HG02840 (cell line): ENCODE measurements around the gene EVA1C.
"Not testable (repeated sequence)": the region's sequence is repeated elsewhere in the genome, so short reads cannot be mapped to it uniquely, and the experiment has no call there.

Source experiments
- ATAC-seq: cut with Tn5 transposase; IDR thresholded peaks from one replicate; pipeline ENCODE4 v1.9.1; 2021; ENCODE audit warnings: mild to moderate bottlenecking, moderate library complexity, moderate number of reproducible peaks; ENCODE audit not compliant: unreplicated experiment, low FRiP score

EVA1C gene

DNA sequence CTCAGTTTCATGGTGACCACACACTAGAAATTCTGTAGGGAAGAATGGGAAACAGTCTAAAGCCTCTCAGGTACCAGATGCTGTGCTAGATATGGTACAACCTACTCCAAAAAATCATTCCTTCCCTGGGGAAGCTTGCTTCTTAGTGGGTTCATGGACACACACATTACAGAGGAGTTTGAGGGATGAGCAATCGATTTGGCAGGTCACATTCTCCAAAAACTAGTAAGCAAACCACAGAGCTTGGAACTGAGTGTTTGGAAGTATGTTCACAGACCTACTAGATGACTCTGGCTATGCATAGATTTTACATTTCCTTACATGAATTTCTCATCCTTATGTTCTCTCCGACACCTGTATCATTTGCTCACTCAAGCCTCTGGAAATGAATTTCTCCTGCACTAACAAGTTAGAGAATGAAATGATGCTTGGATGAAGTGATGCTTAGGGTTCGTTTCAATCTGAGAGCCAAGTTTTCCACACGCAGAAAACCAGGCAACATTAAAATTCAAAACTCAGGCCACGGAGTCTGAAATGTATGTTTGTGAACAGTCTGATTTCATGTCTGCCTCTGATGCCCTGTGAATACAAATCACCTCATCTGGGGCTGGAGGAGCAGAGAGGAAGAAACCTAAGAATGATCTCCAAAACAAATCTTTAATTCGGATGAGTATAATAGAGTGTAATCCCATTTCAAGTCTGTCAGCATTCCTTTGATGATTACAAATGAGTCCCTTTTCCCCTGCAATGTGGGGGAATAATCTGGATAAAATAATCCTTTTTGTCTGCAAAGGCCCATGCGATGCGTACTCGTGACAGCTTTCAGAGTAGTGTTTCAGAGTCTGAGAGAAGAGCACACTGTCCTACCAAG, 11.0 kb downstream of the EVA1C start:
- ATAC-seq, result no peak

DNA sequence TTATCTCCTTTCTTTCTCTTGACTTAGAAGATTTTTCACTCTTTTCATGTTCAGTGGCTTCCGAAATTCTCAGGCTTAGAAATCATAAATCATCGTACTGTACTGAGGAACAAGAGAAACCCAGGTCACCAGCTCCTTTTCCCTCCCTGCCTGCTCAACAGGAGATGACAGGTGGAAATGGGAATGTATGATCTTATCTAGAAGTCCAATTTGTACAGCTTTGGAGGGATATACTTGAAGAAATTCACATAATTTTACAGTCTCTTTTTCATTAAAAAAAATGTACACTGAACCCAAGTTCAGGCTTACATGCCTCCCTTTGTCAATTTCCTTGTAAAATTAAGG, 11.7 kb downstream of the EVA1C start:
- no peak for ATAC-seq

DNA sequence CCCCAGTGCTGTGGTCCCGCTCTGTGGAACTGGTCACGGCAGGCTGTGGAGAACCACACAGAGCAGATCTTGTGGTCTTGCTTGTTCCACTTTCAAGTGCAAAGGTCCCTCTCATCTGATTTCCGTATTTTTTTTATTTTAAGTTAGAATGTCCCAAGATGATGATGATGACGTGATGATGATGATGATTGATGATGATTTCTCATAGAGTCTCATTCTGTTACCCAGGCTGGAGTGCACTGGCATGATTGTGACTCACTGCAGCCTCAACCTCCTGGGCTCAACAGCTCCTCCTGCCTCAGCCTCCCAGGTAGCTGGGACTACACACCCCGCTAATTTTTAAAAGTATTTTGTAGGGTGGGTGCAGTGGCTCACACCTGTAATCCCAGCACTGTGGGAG, 12.2 kb downstream of the EVA1C start:
- no peak for ATAC-seq

DNA sequence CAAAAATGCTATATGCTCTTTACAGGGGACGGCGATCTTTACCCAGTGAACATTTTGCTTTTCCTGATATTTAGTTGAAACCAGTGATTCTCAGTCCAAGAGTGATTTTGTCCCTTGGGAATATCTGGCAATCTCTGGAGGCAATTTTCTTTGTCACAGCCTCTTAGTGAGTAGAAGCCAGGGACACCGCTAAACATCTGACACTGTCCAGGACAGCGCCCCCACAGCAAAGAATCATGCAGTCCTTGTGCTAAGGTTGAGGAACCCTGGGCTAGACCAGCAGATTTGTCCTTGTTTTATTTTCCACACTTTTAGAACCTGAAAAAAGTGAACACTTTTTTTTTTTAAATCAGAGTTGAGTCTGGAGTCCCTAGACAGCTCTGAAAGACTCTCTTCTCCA, 13.1 kb downstream of the EVA1C start:
- ATAC-seq, result no peak

DNA sequence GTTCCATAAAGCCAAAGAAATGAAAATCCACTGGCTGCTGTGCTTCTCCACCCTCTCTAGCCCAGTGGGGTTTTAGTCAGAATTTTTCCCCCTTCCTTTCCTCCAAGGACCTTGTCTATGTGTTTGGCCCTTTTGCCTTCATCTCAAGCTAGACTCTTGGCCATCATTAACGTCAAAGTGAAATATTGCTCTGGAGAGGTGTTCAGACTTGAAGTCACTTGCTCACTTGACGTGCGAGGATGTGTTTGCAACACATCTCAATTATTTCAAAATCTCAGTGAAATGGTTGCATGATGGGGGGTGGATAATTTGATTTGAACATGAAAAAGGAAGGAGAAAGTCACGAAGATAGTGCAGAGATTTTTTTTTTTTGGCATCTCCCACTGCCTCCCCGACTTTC, 13.6 kb downstream of the EVA1C start:
- ATAC-seq, result no peak

DNA sequence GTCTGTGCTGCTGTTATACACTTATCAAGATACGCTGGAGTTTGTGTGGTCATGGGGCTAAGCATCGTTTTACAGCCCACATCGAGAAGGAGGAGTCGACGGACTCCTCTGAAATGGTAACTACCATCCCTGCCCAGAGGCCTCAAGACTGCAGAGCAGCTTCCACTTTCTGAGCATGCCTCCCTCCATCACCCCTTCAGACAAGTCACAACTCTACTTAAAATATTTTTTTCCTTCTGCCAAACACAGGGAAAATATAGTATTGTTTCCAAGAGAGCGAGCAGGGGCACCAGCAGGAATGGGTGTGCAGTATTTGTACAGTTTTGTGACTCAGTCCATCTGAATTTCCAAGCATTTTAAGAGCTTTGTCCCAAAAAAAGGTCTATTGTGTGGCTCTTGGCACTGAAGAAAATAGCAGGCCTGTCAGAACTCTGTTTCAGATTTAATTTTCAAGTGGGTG, 14.1 kb downstream of the EVA1C start:
- ATAC-seq, result no peak

DNA sequence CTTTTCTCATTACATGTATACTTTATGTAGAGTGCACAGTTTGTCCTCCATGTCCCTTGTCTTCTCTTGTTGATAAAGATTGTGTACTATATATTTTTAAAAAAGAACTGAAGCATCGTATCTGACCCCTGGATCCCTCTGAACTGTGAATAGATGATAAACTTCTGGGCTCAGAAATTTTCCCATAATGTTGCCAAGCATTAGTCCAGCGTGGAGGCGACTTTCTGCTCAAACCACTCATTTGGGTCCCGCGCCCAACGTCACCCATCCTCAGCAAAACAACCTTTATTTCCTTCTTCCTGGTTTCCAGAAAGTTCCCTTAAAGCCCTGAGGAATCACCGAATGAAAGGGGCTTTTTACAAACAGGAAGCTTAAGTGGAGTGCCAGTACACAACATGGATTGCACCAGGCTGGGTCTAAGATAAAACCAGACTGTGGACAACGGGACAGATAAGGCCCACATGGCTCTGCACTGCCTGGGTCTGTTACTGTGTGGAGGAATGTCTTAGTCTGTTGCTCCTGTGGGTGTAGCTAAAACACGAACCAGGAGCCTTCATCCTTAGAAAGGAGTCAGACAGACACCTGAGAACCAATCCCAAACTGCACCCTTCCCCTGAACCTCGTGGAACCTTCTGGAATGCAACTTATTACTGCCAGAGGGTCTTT, 15.6 kb downstream of the EVA1C start:
- ATAC-seq, result no peak

DNA sequence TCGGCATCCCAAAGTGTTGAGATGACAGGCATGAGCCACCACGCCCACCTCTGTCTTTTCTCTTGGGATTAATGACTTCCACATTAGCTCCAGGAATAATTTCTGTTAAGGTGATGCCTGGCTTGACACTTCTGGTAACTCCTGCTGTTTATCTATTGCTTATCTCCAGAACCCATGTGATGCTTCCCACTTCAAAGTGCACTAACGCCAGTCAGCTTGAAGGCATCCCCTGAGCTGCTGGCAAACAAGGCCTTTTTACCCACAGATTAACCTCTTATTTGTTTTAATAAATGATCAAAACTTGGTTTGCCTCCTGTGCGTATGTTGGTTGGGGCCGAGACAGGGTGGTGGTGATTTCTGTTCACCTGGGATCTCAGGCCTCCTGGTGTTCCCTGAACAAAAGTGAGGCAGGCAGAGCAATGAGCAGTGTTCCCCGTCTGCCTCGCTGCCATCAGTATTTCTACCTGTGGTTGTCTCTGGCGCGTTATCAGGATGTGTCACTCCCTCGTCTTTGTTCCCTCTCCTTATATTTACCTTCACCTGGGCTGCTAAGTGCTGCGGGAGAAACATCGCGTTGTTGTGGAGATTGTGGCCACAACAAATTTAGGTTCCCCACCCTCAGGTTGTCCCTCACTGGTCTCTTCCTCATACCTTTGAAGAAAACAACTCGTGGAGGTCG, 20.6 kb downstream of the EVA1C start:
- not testable (repeated sequence) for ATAC-seq

DNA sequence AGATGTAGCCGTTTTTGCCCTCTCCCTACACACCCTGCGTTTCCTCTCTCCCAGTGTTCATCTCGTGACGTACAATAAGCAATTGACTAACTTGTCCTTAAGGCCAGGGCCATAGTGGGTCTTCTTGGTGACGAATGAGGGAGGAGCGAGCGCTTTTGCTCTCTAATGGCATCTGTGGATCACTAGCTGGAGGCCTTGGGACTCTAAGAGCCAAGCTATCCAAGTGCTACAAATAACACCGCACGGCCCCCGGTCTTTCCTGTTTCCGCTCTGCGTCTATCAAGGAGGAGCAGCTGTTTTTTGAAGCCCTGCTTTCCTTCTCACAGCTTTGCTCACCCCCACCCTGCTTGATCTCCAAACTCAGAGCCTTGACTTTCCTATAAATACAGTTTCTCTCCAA, 25.2 kb downstream of the EVA1C start:
- no peak for ATAC-seq

DNA sequence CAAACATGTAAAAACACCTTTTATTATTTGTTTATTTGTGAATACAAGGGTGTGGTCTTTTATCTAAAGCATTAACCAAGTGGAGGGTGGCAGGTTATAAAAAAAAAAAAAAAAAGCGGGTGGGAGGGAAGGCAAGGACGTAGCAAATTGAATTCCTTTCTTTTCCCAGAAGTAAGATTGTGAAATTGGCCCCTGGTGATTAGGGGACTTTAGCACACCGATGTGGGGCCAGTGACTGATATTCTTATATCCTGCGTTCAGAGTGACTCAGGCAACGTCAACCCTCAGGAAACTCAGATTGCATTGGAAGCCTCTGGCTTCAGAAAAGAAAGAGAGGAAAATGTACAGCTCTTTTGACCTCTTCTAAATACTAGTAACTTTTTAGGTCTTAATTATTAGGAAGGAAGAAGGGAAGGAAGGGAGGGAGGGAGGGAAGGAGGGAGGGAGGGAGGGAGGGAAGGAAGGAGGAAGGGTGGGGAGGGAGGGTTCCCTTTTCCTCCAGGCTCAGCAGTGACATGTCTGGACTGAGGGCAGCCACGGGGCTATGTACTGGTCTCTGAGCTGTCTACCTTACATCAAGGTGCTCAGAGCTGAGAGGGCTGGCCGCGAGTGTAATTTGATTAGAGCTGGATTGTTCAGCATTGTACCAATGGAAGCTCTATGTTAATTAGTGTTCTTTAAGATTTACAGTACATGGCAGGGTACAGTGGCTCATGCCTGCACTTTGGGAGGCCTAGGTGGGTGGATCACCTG, 30.2 kb downstream of the EVA1C start:
- no peak for ATAC-seq

DNA sequence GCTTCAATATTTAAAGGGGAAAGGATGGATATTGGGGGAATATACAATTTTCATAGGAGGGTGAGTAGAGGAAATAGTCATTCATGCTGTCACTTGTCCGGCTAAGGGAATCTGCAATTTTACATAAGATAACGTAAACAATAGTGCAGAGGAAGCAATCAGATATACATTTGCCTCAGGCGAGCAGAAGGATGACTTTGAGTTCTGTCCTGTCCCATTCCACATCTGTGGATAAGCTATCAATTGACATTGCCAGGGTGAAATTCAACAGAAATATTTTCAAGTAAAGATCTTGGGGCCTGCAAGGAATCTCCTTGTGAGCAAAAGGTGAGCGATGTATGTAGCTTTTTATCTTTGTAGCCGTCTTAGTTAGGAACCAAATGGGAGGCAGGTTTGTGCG, 32.6 kb downstream of the EVA1C start:
- no peak for ATAC-seq

DNA sequence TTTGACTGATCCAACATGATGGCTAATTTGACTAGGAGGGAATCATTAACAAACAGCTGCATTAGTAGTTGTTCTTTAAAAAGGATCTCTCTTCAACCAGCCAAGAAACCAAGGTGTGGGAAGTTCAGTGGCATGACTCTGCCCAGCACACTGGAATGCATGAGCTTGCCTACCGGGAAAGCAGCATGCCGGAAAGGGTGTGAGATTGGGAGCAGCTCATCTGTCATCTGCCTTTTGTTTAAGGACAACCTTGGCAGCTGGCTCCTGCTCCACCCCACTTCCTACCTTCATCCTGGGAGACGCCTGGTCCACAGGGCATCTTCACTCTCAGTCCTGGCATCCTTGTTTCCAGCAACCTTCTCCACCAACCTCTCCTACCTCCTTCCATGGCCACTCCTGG, 33.9 kb downstream of the EVA1C start:
- not testable (repeated sequence) for ATAC-seq

DNA sequence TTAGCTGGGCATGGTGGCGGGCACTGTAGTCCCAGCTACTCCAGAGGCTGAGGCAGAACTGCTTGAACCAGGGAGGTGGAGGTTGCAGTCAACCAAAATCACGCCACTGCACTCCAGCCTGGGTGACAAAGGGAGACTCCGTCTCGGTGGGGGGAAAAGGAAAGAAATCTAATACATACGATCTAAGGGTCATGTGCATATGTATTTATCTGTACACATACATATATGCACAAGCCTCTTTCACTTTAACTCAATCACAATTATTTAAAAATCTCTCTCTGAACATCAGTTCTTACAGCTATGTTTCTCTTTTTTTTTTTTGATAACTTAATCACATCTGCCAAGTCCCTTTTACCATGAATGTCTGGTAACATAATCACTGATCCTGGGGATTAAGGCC, 34.7 kb downstream of the EVA1C start:
- no peak for ATAC-seq

DNA sequence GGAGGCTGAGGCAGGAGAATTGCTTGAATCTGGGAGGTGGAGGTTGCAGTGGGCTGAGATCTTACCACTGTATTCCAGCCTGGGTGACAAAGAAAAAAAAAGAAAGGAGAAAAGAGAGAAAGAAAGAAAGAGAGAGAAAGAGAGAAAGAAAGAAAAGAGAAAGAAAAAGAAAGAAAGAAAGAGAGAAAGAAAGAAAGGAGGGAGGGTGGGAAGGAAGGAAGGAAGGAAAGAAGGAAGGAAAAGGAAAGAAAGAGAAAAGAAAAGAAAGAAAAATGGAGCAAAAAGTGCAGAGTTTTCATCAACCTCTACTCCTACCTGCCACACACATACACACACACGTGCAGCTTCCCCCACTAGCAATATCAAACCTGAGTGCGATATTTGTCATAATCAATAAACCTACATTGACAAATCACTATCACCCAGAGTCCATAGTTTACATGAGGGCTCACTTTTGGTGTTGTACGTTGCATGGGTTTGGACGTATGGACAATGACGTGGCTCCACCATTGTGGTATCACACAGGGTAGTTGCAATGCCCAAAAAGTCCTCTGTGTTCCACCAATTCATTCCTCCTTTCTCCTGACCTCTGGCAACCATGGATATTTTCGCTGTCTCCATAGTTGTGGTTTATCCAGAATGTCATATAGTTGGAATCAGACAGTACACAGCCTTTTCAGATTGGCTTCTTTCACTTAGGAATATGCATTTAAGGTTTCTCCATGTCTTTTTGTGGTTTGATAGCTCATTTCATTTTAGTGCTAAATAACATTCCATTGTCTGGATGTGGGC, 36.5 kb downstream of the EVA1C start:
- ATAC-seq, result no peak

DNA sequence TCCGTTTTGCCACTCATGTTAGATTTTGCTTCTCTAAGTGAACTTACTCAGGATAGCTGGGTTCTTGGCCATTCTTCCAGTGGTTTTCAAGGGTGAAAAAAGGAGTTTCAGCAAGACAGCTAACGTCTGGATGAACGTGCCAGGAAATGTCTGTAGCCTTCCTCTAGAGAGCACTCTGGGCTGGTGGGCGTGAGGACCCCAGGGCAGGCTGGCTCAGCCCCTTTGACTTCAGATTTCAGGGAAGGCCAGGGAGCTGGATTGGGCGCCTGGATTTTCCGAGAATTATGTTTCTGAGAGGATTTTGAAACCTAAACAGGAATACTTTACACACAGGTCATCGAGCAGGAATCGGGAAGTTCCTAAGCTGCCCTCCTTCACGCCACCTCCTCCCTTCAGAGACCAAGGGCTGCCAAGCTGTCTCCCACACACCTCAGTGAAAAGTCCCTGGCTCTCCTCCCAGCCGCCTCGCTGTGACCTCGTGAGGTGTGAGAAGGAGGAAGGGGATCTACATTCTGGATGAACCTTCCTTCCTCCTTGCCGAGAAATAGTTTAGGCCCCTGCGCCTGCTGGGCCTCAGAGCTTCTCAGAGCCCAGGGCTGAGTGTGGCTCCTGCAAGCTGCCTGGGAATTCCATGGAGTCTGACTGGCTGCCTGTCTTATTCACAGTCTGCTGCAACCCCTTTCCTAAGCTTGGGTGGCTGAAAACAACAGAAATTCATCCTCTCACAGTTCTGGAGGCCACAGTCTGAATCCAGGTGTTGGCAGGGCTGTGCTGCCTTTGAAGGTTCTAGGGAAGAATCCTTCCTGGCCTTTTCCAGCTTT, 38.6 kb downstream of the EVA1C start:
- ATAC-seq, result not testable (repeated sequence)

DNA sequence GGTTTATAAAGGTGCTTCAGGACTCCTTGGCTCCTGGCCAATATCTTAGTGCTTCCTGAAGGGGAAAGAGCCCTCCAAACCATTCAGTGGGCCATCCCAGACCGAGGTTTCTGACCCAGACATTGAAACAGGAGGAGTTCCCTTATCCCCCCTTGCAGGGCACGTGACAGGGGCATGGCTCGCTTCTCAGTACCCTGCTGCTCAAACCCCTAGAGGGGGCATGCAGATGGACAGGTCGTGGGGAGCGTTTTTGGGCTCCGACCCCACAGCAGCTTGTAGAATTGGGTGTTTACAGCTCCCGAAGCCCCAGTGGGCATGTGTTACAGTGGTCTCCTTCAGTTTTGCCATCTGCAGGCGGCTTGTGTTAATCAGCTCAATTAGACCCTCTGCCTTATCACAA, 39.7 kb downstream of the EVA1C start:
- not testable (repeated sequence) for ATAC-seq

DNA sequence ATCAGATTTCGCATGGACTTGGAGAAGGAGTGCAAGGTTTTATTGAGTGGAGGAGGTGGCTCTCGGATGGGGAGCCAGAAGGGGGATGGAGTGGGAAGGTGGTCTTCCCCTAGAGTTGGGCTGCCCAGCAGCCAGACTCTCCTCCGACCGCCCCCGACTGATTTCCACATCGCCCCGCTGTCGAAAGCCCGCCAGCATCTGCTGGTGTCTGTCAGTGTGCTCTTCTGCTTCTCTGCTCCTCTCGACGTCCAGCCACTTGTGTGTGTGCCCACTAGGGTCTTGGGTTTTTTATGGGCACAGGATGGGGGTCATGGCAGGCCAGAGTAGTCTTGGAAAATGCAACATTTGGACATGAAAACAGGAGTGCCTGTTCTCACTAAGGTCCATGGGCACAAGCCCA, 40.1 kb downstream of the EVA1C start:
- no peak for ATAC-seq

DNA sequence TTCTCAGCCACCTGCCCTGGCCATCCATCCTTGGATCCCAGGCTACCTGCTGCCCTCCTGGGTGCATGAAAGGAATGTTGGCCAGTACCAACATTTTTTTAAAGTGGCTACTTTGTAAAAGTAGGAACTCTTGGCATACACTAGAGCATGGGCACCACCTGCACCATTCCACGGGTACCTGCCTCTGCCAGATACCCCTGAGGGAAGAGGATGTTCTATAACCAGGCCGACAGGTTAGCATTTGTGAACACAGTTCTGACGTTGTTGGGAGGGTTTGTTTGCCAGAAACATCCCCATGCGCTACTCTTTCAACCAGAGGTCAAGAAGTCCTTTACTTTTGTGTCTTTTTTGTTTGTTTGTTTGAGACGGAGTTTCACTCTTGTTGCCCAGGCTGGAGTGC, 43.0 kb downstream of the EVA1C start:
- no peak for ATAC-seq

DNA sequence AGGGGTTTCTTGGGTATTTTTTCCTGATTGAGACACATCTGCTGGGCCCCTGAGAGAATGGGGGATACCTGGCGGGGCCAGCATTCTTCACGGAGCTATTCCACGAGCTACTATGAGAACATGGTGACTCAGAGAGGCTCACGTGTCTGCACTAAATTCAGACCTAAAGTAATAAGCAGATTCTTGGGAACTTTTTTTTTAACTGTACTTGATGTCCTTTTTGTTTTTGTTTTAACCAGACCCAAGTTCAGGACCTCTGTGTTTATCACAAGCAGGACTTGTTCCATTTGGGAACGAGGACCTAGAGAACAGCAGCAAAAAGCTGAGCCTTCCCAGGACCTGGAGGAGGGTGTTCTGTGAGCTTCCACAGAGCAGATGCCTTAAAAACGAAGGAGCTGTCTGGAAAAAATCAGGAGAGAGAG, 44.0 kb downstream of the EVA1C start:
- ATAC-seq, result no peak
